ENCODE results near the gene TCP10L. TPM values are rescaled to one million over a fixed set of nuclear protein-coding genes. Genes with fewer than 3 reads are reported as not detected.
"Not testable (repeated sequence)": the region's sequence is repeated elsewhere in the genome, so short reads cannot be mapped to it uniquely, and the experiment has no call there.

Gene TCP10L
- total RNA-seq, 1 donor from 2014 or later: 2.6 TPM

DNA sequence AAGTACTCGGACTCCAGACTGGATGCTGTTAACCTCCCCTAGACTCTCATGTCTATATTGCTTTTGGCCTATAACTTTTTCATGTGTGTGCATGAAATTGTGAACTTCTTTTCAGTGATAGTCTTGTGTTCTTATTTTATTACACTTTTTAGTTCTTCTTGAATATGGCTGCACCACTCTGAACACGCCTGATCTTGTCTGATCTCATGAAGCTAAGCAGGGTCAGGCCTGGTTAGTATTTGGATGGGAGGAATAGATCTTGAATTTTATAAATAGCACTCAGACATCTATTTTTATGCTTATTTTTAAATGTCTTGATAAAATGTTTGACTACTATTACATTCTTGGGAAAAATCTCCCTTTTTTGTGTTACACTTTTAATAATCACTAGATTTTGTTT lies 22.4 kb downstream of the TCP10L start:
- no peak for ATAC-seq
- no peak for DNase-seq (ENCODE audit: missing footprints)
- intact Hi-C loops (cut with DNase I): loop anchor here (2.0 to 5.0 kb wide), 2 partner anchors 41 to 160 kb away; no protein-coding TSS in a partner anchor

DNA sequence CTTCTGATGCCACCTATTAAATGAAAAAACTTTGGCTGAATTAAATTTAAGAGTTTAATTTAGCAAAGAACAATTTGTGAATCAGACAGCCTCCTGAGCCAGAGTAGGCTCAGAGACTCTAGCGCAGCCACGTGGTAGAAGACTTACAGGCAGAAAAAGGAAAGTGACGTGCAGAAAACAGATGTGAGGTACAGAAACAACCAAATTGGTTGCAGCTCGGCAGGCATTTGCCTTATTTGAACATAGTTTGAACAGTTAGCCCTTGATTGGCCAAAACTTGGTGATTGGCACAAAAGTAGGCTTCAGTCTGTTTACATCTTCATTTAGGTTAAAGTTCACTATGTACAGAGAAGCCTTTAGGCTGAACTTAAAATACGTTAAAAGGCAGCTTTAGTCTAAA lies 22.9 kb downstream of the TCP10L start:
- ATAC-seq (peak; percentile 63), DNase-seq (ENCODE audit: missing footprints) (no peak)
- intact Hi-C loops (cut with DNase I): loop anchor here (2.0 to 5.0 kb wide), 2 partner anchors 40 to 160 kb away; no protein-coding TSS in a partner anchor

GRCh38 chr21:32561476-32561875 lies 23.8 kb downstream of the TCP10L start:
- DNase-seq (ENCODE audit: missing footprints); ATAC-seq: not testable (repeated sequence)
- intact Hi-C loops (cut with DNase I): loop anchor here (5.0 kb wide), 1 partner anchor 39 kb away; no protein-coding TSS in a partner anchor

GRCh38 chr21:32560896-32561295 lies 24.4 kb downstream of the TCP10L start:
- ATAC-seq: no peak
- intact Hi-C loops (cut with DNase I): loop anchor here (5.0 kb wide), 1 partner anchor 39 kb away; no protein-coding TSS in a partner anchor
- no peak for DNase-seq (ENCODE audit: missing footprints)

DNA sequence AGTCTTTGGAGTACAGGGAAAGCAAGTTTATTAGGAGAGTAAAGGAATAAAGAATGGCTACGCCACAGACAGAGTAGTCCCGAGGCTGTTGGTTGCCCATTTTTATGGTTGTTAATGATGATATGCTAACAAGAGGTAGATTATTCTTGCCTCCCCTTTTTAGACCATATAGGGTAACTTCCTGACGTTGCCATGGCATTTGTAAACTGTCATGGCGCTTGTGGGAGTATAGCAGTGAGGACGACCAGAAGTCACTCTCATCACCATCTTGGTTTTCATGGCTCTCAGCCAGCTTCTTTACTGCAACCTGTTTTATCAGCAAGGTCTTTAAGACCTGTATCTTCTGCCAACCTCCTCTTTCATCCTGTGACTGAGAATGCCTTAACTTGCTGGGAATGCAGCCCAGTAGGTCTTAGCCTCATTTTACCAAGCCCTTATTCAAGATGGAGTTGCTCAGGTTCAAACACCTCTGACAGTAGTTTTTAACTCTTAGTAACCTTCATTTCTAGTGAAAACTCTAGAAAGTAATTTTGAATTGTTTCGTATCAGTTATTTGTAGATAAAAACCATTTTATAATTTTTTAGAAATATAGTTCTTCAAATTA lies 26.2 kb downstream of the TCP10L start:
- DNase-seq (ENCODE audit: missing footprints) (no peak), ATAC-seq (no peak)
- intact Hi-C loops (cut with DNase I): no loop called here

- no peak for DNase-seq (ENCODE audit: missing footprints)
- no peak for ATAC-seq
- intact Hi-C loops (cut with DNase I): no loop called here
These were observed 27.2 kb downstream of the TCP10L start for GRCh38 chr21:32558106-32558505.

DNA sequence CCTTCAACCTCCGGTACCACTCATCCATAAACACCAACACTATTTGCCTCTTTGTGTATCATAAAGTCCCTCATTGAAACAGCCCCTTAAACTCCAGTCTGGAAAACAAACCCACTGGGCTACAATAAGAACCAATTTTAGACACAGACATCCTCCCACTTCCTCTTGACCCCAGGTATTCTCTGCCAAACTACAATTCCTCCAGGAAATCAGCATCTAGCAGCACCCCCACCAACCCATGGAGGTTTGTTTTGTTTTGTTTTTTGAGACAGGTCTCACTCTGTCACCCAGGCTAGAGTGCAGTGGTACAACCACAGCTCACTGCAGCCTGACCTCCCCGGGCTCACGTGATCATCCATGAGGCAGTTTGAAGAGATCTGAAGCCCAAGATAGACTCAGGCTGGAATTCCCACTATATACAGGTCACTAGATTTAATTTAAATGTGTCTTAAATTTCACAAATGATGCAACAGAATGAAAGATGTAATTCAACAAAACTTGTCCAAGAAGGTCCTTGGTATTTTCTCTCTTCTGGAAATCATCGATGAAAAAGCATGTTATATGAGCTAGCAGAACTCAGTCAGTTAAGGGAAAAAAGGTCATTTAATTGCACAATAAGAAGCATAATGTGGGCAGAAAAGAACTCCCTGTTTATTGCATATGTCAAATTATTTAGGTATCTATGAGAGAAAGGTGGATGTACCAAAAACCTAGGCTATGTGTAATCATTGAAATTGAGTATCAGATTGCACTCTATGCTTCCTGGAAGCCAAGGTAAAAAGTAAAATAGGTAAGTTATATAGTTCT lies 30.3 kb downstream of the TCP10L start:
- intact Hi-C loops (cut with DNase I): no loop called here
- DNase-seq (ENCODE audit: missing footprints) (no peak), ATAC-seq (no peak)

GRCh38 chr21:32549886-32550285 lies 35.4 kb downstream of the TCP10L start:
- ATAC-seq: no peak
- no peak for DNase-seq (ENCODE audit: missing footprints)
- intact Hi-C loops (cut with DNase I): no loop called here

DNA sequence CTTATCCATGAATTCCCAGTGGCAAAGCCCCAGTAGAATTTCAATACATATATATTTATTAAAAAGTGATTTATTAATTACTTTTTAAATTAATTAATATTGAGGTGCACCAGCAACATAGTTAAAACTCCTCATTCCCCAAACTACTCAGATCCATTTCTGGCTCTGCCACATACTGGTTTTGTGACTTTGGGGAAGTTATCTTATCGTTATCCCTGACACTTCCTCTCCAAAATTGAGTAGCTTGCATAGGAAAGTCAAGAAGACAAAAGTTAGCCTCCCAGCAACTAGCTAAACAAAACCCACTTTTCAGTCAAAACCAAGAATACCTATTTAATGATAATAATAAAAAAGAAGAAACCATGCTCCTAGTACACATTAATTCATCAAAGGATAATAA lies 35.9 kb downstream of the TCP10L start:
- intact Hi-C loops (cut with DNase I): no loop called here
- ATAC-seq (no peak), DNase-seq (ENCODE audit: missing footprints) (no peak)

GRCh38 chr21:32548978-32549377 lies 36.3 kb downstream of the TCP10L start:
- no peak for DNase-seq (ENCODE audit: missing footprints)
- intact Hi-C loops (cut with DNase I): no loop called here
- no peak for ATAC-seq

DNA sequence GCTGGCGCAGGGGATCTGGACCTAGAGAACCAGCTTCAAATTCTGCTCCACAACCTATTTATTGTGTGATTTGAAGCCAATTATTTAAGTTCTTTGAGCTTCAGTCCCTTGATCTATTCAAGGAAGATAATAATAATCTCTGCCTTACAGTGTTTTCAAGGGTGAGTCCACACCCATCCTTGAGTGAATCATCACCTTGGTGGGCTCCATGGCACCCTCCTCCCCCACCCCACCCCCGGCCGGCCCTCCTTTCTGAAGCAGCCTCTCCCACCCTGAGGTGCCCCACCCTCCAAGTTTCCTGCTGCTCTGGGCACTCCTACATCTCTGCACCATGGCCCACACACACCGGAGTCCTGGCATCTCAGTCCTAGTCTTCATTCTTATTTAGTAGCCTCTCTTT lies 38.3 kb downstream of the TCP10L start:
- no peak for ATAC-seq
- intact Hi-C loops (cut with DNase I): no loop called here

GRCh38 chr21:32545948-32546441 lies 39.3 kb downstream of the TCP10L start:
- intact Hi-C loops (cut with DNase I): no loop called here
- DNase-seq (ENCODE audit: missing footprints): no peak
- ATAC-seq: no peak

More for the DNA sequence above, 38.3 kb downstream of the TCP10L start:
- no peak for DNase-seq (ENCODE audit: missing footprints)

DNA sequence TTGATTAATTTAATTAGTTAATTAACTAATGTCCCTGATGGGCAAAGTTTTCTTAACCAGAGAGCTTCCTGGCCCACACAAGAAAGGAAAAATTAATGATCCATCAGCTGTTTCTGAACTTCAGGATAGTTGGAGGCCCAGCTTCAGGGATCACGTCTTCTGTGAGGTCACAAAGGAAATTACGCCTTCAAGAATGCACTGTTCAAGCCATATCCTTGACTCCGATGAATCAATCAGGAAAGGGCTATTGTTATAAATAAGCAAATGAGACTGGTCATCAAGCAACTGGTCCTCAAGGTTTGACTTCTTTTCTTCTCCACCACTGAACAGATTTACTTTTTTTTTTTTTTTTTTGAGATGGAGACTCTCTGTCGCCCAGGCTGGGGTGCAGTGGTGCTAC lies 40.6 kb downstream of the TCP10L start:
- intact Hi-C loops (cut with DNase I): no loop called here
- DNase-seq (ENCODE audit: missing footprints) (no peak), ATAC-seq (no peak)

DNA sequence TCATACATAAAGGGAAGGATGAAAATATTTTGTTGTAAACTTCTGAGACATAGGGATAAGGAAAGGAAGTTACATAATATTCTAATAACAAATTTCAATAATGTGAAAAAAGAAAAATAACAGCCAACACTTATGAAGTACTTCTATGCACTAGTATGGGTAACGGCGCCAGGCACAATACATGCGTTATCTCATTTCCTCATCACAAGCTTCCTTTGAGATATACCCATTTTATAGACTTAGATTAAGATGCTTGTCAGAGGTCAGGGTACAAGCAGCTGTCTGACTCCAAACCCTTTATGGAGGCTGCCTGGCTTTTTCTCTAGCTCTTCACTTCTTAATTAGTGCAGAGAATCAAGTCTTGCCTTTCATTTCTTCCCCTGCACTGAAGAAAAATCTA lies 41.3 kb downstream of the TCP10L start:
- ATAC-seq (no peak), DNase-seq (ENCODE audit: missing footprints) (no peak)

DNA sequence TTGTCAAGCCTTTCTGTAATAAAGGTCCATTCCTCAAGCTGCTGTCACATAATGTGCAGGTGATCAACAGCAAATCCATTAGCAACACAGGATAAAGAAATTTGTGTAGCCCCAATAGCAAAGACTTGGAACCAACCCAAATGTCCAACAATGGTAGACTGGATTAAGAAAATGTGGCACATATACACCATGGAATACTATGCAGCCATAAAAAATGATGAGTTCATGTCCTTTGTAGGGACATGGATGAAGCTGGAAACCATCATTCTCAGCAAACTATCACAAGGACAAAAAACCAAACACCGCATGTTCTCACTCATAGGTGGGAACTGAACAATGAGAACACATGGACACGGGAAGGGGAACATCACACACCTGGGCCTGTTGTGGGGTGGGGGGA lies 42.3 kb downstream of the TCP10L start:
- DNase-seq (ENCODE audit: missing footprints); ATAC-seq: not testable (repeated sequence)

More for the DNA sequence above, 41.3 kb downstream of the TCP10L start:
- intact Hi-C loops (cut with DNase I): no loop called here

DNA sequence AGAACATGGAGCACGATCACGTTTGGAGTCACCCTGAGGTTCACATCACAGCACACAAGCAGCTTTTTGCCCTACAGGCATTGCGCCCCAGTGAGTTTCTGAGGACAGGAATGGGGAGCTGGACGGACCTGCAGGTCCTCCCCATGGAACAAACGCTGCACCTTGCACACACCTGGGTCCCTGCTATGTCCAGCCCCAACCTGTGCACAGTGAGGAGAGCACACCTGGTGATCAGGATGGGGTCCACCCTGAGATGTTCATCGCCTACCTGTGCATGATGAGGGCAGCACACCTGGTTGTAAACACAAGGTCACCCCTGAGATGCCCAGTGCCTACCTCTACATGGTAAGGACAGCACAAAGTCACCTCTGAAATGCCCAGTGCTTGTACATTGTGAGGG lies 45.9 kb downstream of the TCP10L start:
- DNase-seq (ENCODE audit: missing footprints) (no peak), ATAC-seq (no peak)
- intact Hi-C loops (cut with DNase I): no loop called here

More for the DNA sequence above, 42.3 kb downstream of the TCP10L start:
- intact Hi-C loops (cut with DNase I): not testable (repeated sequence)

DNA sequence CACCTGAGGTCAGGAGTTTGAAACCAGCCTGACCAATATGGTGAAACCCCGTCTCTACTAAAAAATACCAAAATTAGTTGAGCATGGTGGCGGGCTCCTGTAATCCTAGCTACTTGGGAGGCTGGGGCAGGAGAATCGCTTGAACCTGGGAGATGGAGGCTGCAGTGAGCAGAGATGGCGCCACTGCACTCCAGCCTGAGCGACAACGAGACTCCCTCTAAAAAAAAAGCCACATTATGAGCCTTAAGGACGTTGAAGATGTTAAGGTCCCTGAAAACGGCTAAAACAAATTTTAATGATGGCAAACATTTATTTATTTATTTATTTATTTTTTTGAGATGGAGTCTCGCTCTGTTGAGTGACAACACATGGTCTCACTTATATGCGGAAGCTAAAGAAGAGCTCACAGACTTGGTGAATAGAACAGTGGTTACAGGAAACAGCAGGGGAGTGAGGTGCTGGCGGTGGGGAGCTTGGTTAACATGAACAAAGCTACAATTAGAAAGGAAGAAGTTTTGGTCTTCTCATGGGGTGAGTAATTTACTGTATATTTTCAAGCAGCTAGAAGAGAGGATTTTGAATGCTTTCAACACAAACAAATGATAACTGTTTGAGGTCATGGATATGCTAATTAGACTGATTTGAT lies 47.1 kb downstream of the TCP10L start:
- DNase-seq (ENCODE audit: missing footprints) (no peak), ATAC-seq (no peak)
- intact Hi-C loops (cut with DNase I): no loop called here

- intact Hi-C loops (cut with DNase I): no loop called here
- DNase-seq (ENCODE audit: missing footprints): no peak
- ATAC-seq: no peak
These were observed 47.8 kb downstream of the TCP10L start for GRCh38 chr21:32537569-32537881.

DNA sequence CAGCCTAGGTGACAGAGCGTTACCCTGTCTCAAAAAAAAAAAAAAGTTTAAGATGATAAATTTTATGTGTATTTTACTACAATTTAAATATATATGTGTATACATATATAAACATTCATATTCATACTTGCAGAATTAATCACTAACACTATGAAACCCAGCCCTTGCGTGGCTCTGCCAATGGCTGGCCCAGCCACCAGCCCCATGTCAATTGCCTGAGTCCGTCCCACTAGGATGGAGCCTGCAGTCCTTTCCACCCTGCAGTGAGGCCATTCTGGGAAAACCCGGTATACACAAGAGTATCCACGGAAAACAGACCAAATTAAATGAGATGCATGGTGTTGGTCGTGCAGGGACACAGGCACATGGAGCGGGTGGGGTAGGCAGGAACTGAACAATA lies 49.7 kb downstream of the TCP10L start:
- no peak for ATAC-seq
- DNase-seq (ENCODE audit: missing footprints): no peak
- intact Hi-C loops (cut with DNase I): no loop called here

GRCh38 chr21:32534113-32534512 lies 51.2 kb downstream of the TCP10L start:
- intact Hi-C loops (cut with DNase I): no loop called here
- DNase-seq (ENCODE audit: missing footprints) (no peak), ATAC-seq (no peak)

All from Right ventricle myocardium inferior (tissue), 1 donor.